Measurements from ENCODE around the gene ATXN7. TPM values are rescaled to one million over a fixed set of nuclear protein-coding genes. Genes with fewer than 3 reads are reported as not detected.

The ATXN7 gene
- total RNA-seq, result 13.2 TPM

- Histone ChIP-seq H3K27ac (peak within 1 kb of the TSS; percentile 87 to 89), H3K4me3 (peak within 1 kb of the TSS; percentile 88 to 94), H3K27me3 (no peaks in the 10 kb centered on the region), H3K4me1 (peaks cover 0 to 3% of the 10 kb centered on the region in 2 donors), H3K36me3 (no peaks in the 10 kb centered on the region), H3K9me3 (no peaks in the 10 kb centered on the region)
- intact Hi-C loops (cut with DNase I), result loop anchor here (2.0 to 5.0 kb wide), 2 partner anchors 49 to 129 kb away; partner anchors contain the start of gene SCAANT1
- TF ChIP-seq, protein P1, sequence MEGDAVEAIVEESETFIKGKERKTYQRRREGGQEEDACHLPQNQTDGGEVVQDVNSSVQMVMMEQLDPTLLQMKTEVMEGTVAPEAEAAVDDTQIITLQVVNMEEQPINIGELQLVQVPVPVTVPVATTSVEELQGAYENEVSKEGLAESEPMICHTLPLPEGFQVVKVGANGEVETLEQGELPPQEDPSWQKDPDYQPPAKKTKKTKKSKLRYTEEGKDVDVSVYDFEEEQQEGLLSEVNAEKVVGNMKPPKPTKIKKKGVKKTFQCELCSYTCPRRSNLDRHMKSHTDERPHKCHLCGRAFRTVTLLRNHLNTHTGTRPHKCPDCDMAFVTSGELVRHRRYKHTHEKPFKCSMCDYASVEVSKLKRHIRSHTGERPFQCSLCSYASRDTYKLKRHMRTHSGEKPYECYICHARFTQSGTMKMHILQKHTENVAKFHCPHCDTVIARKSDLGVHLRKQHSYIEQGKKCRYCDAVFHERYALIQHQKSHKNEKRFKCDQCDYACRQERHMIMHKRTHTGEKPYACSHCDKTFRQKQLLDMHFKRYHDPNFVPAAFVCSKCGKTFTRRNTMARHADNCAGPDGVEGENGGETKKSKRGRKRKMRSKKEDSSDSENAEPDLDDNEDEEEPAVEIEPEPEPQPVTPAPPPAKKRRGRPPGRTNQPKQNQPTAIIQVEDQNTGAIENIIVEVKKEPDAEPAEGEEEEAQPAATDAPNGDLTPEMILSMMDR (IDR thresholded peaks at IDR 0.05), result no peak
- peak in 1 of 2 donors; percentile 88 for DNase-seq (ENCODE audit: low spot score in 2 of 2)
Measured at GRCh38 chr3:63863150-63864007, at the start of gene ATXN7, which contains the start of gene THOC7. TSS of gene ATXN7 (plus strand) at chr3:63863867. CDS start at chr3:63912599, 48,732 bp downstream. TSS of gene THOC7 (minus strand) at chr3:63863805. CDS start at chr3:63863790, 15 bp downstream.

- no peak overlapping the region for H3K27ac ChIP-seq
- H3K27me3 ChIP-seq, result no peaks in the 10 kb centered on the region
- TF ChIP-seq, protein P1 (IDR thresholded peaks at IDR 0.05), result no peak
- H3K9me3 ChIP-seq, result no peaks in the 10 kb centered on the region
- H3K4me3 ChIP-seq, result no peak overlapping the region
- no peaks in the 10 kb centered on the region for H3K36me3 ChIP-seq
- H3K4me1 ChIP-seq, result no peaks in the 10 kb centered on the region
- intact Hi-C loops (cut with DNase I), result loop anchor here (10.0 kb wide), 1 partner anchor 1189 kb away; no protein-coding TSS in a partner anchor
- DNase-seq (ENCODE audit: low spot score in 2 of 2), result no peak
Measured at GRCh38 chr3:63814237-63814636, 49.4 kb upstream of the ATXN7 start.

DNA sequence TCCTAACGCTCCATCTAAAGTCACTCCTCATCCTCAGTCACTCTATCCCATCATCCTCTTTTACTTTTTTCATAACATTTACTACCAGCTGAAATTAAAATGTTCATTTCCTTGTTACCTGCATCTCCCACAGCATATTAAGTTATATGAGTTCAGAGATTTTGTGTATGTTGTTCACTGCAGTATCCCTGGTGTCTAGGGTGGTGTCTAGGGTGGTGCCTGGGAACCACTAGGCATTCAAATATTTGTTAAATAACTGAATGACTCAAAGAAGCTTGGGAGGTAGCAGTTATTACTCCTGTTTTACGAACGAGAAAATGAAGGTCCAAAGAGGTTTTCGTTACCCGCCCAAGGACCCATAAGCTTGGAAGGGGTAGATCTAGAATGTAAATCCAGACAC is 46.4 kb upstream of the ATXN7 start:
- H3K27me3 ChIP-seq, result no peaks in the 10 kb centered on the region
- no peak for DNase-seq (ENCODE audit: low spot score in 2 of 2)
- no peaks in the 10 kb centered on the region for H3K36me3 ChIP-seq
- intact Hi-C loops (cut with DNase I), result loop anchor here (10.0 kb wide), 1 partner anchor 1192 kb away; no protein-coding TSS in a partner anchor
- H3K27ac ChIP-seq, result no peak overlapping the region
- H3K9me3 ChIP-seq, result no peaks in the 10 kb centered on the region
- no peaks in the 10 kb centered on the region for H3K4me1 ChIP-seq
- TF ChIP-seq, protein P1 (IDR thresholded peaks at IDR 0.05), result no peak
- no peak overlapping the region for H3K4me3 ChIP-seq

DNA sequence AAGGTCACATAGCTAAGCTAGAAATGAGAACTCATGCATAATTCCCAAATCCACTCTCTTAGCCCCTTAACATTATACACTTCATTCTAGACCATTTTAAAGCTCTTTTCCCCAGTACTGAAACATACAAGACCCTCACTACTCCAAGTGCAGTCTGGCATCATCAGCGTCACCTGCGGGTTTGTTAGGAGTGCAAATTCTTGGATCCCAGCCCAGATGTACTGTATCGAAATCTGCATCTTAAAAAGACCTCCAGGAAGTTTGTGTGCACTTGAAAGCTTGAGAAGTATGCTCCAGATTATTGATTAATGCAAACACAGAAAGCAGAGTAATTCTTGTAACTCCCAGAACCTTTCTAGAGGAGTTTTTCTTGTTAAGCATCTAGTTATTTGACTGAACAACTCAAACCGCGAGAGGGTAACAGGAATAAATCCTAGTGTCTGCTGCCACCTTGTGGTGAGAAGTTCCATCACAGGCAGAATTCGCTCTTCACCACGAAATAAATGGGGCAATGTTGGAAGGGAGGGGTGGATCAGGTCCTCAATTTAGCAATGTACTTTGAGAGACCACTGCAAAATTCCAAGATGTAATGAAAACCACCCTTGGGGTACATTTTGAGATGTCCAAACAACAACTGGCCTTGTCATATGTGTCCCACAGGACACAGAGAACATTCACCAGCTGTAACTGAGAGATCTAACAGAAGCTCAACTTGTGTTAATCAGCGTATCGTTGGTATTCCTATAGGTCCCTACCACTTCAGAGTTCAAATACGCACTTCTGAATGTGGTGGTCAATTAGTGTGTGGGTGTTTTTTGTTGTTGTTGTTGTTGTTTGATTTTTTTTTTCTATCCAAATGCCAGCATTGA is 45.2 kb upstream of the ATXN7 start:
- TF ChIP-seq, protein P1 (IDR thresholded peaks at IDR 0.05), result peak; percentile 62 to 83 (median 79)
- intact Hi-C loops (cut with DNase I), result loop anchor here (1.0 to 10.0 kb wide), 2 partner anchors 468 to 1194 kb away; no protein-coding TSS in a partner anchor
- no peaks in the 10 kb centered on the region for H3K4me1 ChIP-seq
- H3K36me3 ChIP-seq, result no peaks in the 10 kb centered on the region
- H3K27me3 ChIP-seq, result no peaks in the 10 kb centered on the region
- DNase-seq (ENCODE audit: low spot score in 2 of 2), result peak in 1 of 2 donors; percentile 70
- no peak overlapping the region for H3K27ac ChIP-seq
- no peak overlapping the region for H3K4me3 ChIP-seq
- H3K9me3 ChIP-seq, result no peaks in the 10 kb centered on the region

DNA sequence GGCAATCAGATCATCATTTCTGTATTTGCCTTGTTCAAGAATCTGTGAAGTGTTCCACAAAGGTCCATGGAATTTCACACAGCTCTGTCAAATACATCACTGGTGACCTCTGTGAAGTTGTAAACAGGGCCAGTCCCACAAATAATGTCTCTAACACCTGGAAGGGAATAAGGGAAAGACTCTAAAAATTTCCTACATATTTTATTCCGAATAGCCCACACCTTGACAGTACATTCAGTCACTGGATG is 44.6 kb upstream of the ATXN7 start, which contains the start of gene C3orf49:
Gene C3orf49, plus strand, starts transcription at position 149 of the 248 bp plus-strand sequence. CDS start 173 bp downstream, outside the sequence.
- Histone ChIP-seq H3K9me3 (no peaks in the 10 kb centered on the region), H3K36me3 (no peaks in the 10 kb centered on the region), H3K27ac (no peak within 1 kb of the TSS), H3K4me3 (no peak within 1 kb of the TSS), H3K4me1 (no peaks in the 10 kb centered on the region), H3K27me3 (no peaks in the 10 kb centered on the region)
- TF ChIP-seq, protein P1 (IDR thresholded peaks at IDR 0.05), result no peak
- DNase-seq (ENCODE audit: low spot score in 2 of 2), result no peak
- intact Hi-C loops (cut with DNase I), result loop anchor here (10.0 kb wide), 1 partner anchor 1194 kb away; no protein-coding TSS in a partner anchor

Measured in ascending aorta (tissue), 2 donors.